GM20431 (cell line): ENCODE measurements around the gene SLC25A21.
"Not testable (repeated sequence)": the region's sequence is repeated elsewhere in the genome, so short reads cannot be mapped to it uniquely, and the experiment has no call there.

Experiments used
- in situ Hi-C: fragments of 300-500 bp; cut with MseI, MboI; formaldehyde crosslinking; loops from one replicate; pipeline ENCODE4 v1.15.0; 2020; ENCODE audit warnings: low sequenced_read_pairs; ENCODE audit not compliant: unreplicated experiment

Gene SLC25A21

DNA sequence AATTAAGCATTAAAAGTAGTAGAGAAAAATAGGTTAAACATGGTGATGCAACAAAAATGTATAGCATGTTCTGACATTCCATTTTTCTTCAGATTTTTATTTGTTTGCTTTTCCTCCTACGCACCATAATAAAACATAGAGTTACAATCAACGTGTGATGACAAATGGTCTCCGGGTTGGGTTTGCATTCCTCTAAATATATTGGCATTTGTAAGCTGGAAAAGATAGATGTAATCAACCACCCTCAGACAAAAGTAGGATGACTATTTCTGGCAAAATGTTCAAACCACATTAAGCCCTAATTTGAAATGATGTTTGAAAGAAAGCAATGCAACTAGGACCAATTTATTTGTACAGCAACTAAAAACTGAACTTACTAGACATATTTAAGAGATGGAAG, 58.4 kb downstream of the SLC25A21 start:
- in situ Hi-C loops, result no loop called here

DNA sequence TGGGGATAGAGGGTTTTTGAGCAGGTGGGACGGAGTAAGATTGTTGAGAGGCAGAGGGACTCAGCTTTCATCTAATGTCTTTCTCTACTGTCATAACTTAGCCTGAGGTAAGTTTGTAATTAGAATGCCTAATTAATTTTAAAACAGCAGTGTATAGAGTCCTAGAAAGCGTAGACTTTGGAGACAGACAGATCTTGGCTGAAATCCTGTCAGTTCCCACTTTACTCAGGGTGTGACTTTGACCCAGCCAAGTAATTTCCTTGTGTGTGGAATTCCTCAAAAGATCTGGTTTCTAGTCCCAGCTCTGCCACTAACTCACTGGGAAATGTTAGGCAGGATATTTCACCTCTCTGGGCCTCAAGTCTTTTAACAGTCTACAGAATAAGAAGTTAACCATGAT, 74.3 kb downstream of the SLC25A21 start:
- in situ Hi-C loops, result no loop called here

DNA sequence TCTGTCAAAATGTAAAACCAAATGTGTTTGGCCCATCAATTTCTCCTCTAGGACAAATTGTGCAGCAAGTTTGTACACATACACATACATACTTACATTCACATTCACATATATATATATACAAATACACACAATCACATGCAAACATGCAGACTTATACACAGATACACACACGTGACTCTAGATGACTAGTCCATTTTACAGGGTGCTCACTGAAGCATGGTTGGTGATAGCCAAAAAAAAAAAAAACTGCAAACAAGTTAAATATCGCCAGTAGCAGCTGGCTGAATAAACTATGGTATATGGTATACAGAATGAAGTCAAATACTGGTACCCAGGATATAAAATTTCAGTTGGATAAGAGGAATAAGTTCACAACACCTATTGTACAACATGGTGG, 77.9 kb downstream of the SLC25A21 start:
- in situ Hi-C loops, result no loop called here

DNA sequence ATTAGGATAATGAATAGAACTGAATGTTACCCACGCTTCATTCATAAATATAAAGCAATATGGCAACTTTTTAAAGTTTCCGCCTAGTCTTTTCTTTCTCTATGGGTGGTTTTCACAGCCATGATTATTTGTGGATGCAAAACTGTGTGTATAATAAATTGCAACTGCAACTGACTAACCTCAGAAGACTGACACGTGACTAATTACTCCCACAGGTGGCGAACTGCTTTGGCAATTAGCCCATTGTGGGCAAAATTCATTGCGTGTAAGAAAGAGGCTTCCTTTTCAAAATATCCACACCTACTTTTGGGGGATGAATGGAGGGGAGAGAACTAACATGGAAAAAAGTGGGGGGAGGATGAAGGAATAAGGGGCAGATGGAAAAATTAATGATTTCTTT, 79.0 kb downstream of the SLC25A21 start:
- in situ Hi-C loops, result no loop called here

DNA sequence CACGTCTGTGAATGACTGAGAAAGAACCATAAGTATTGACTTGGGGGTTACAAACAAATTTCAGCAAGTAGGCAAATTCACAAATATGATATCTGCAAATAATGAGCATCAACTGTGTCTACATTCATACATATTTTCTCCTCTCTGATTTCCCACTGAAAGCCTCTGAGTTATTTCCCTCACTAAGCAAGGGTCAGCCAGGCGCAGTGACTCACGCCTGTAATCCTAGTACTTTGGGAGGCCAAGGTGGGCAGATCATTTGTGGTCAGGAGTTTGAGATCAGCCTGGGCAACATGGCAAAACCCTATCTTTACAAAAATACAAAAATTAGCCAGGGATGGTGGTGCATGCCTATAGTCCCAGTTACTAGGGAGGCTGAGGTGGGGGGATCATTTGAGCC, 80.8 kb downstream of the SLC25A21 start:
- in situ Hi-C loops, result no loop called here

DNA sequence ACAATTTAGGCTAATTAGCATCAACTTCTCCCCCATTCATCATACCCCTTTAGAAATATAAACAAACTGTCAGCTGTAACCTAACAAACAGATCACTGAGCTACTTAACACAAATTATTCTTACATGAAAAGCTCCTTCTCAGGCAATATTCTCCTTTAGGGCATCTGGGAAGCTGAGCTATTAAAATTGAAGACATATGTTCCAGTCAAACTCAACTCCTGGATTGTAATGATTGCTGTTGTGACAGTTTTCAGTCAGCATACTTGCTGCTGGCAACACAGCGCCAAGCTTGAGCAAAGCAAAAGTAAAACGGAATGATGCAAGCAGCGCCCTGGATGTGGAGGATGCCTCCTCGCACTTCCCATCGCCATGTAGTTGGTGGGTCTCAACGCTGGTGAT, 82.4 kb downstream of the SLC25A21 start:
- in situ Hi-C loops, result no loop called here

DNA sequence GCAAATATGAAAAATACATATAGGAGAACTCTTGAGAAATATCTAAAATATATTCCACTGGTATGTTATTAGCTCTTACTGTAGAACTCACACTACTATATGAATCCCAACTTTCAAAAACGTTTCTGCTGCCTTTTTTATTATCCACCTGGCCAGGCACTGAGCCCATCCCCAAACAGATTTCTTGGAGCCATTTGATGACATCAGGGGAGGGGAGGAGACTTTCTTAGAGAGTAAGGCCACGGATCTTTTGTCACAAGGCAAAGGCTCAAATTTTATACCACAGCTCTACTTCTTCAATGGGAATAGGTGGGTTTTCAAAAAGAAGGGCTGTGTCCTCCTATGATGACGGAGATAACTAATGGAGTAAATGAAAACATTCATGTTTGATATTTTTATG, 83.0 kb downstream of the SLC25A21 start:
- in situ Hi-C loops, result no loop called here

DNA sequence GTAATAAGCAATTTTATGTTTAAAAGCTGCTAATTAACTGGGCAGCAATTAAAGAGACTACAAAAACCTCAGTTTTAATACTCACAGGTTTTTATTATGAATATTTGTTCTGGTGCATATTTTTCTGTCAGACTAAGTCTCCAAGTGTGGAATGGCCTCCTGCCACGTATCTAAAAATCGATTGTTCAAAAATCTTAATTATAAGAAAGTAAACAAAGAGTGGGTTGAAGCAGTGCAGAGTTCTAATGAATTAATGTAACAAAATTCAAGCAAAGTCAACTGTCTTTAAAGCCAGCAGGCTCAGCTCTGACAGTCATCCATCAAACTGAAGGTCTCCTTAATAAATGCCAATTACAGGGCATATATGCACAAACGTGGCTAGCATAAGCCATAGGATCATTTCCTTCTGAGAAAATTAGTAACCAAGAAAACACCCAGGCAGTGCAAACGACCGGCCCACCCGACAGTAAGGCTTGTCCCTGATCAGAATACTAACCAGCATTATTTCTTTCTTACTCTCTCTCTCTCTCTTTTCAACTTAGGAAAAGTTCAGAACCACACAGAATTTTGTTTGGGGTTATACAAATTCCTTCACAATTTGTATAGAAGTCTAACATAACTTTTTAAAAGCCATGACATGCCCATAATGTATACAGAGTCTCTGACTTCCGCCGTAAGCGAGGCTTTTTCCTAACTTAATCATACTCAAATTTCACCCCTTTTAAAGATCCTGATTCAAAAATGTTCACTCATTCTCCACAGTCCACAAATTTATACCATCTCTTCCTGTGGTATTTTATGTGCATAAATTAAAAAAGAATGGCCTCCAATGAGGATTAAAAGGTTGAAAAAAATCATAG, 83.8 kb downstream of the SLC25A21 start:
- in situ Hi-C loops, result no loop called here

DNA sequence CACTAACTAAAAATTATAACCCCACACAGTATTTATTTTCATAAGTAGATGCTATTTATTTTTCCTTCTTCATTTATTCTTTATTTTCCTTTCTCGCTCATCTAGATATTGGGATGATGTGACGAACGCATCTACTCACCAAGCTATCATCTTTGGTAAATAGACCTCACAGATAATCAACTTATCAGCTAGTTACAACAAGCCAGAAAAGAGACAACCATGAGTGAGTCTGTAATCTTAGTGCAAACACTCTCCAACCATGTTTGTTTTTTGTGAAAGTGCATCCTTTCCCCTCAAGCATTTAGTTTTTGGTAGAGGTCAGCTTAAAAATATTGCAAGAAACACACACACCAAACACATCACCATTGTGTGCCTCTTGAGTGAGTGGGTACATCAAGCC, 84.9 kb downstream of the SLC25A21 start:
- in situ Hi-C loops, result no loop called here

DNA sequence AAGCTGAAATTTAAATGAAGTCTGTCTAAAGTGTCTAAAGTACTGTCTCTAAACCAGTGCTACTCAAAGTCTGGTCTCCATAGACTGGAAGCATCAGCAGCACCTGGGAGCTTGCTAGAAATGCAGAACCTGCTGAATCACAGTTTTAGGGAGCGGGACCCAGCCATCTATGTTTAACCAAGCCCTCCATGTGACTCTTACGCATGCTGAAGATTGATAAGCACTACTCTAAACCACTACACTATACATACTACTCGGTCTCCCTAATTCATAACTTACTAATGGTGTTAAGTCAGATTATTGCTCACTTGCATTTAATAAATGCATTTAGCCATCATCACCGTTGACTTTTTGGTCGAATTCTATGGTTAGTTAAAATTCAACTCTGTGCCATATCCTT, 88.8 kb downstream of the SLC25A21 start:
- in situ Hi-C loops, result no loop called here

DNA sequence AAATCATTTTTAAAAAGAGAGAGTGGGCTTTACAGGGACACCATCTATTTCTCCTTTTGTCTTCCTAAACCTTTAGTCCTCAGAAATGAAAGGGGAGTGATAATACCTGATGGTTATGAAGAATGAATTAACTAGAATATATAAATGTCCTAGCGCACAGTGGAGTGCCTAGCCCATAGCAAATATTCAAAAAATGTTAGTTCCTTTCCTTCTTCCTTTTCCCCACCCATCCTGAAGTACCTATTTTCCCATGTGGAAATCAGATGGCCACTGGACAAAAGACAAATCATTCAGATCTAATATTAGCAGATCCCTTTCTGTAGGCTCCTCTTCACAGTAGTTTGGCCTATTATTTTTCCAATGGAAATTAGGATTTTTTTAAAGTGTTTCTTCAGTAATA, 90.0 kb downstream of the SLC25A21 start:
- in situ Hi-C loops, result no loop called here

DNA sequence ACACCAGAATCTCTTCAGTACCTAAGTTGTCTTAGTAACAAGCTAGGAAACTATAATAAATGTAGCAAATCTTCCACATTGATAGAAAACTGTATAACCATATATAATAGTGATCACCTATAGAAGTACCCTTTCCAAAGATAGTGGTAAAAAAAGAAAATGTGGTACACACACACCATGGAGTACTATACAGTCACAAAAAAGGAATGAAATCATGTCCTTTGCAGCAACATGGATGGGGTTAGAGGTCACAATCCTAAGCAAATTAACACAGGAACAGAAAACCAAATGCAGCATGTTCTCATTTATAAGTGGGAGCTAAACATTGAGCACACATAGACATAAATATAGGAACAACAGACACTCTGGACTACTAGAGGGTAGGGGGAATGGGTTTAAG, 90.5 kb downstream of the SLC25A21 start:
- in situ Hi-C loops, result no loop called here

DNA sequence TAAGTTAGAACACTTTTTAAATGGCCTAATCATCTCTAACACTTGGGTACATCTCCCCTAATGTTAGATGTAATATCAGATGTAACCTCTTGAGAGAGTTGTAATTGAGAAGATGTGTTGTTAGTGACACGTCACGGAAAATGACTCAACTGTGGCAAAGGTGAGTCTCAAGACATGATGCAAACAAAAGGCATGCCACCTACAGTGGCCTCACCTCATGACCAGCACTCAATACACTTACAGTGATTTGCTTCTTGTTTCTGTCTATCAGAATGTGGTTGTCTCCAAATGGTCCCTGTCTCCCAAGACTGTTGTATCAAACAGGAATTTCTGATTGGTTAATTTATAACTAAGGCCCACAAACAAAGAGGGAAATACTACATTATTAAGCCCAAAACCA, 91.2 kb downstream of the SLC25A21 start:
- in situ Hi-C loops, result no loop called here

DNA sequence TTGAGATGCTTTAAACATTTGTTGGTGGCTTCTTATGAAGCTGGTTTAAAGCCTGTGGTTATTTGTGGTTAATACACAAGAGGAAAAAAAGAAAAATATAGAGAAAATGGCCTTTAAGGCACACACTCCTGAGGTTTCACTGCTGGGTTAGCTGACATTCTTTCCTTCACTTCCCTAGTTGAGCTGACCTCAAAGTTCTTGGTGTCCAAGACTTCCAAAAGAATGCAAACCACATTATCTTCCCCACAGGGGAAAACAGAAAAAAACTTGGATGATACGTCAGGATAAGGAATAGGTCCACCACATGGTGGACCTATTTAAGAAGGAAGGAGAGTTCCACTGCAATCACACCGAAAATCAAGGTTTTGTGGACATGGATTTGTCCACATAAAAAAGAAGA, 94.3 kb downstream of the SLC25A21 start:
- in situ Hi-C loops, result no loop called here

DNA sequence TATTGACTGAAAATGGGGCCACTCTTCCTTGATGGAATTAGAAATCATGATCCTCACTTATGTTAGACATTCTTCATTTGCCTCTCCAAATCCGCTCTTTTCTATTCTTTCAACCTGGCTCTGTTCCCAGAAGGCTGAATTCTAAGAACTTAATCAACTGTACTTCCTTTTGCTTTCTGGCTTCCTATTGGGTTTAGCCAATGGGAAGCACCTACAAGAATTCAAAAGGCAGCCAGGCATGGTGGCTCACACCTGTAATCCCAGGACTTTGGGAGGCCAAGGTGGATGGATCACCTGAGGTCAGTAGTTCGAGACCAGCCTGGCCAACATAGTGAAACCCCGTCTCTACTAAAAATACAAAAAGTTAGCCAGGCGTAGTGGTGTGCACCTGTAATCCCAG, 98.1 kb downstream of the SLC25A21 start:
- in situ Hi-C loops, result not testable (repeated sequence)

DNA sequence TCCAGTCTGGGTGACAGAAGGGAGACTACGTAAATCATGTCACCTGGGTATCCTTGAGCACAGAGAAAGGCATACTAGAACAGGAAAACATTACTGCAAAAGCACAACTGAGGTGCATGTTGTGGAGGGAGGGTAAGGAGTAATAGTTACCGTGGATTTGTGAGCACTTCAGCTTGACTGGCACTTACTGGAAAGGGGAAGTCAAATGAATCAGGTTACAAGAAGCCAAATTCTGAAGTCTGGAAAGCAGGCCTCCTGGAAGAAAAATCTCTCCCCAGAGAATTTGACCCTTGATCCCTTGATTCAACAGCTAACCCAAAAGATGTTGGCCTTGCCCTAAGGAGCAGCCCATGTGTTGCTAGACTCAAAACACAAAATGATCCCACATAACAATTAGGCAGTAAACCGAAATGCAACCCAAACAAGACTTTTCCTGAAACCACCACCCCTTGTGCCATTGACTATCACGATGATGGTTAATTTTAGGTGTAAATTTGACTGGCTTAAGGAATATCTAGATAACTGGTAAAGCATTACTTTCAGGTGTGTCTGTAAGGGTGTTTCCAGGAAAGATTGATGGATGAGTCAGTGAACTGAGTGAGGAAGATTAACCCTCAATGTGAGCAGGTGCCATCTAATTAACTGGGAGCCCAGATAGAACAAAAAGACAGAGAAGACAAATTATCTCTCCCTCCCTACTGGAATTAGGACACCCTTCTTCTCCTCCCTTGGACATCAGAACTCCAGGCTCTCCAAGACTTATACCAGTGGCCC, 108.8 kb downstream of the SLC25A21 start:
- in situ Hi-C loops, result no loop called here

DNA sequence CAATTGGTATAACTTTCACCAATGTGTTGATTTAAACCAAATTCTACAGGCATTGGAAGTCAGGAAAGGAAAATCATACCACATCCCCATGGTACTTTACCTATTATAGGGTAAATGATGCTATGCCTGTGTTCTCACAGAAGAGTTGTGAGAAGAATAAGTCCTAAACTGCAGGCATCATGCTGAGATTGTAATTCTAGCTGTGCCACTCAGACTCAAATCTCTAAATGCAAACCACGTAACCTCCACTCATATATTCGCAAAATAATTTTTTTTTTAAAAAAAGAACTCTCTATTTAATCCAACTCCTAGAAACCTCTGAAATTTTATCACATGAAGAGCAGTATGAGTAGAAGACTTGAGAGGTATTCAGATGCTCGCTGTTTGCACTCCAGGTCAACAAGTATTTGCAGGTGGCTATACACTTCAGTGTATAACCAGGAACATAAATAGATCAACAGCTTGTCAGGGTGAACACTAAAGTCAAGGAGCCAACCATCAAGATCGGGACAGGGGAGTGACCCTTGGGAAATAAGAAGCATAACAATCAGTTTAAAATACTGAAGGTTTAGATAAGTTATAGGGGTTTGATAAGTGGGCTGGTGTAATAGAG, 110.1 kb downstream of the SLC25A21 start:
- in situ Hi-C loops, result no loop called here

DNA sequence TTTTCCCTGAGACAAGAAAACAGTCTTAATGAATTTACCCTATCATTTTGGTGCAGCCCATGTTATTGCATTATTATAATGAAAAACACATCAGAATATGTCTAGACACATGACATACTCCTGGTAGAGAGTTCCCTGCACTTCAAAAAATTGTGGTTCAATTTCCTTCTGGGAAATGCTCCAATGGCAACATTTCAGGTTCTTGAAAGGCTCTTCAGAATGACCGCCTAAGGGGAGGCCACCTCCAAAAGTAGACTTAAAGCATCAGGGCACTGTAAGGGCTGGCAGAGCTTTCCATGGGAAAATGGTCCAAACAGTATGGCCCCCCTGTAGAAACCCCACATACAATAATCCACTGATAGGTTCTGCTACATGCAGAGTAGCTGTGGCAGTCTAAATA, 110.7 kb downstream of the SLC25A21 start:
- in situ Hi-C loops, result no loop called here

DNA sequence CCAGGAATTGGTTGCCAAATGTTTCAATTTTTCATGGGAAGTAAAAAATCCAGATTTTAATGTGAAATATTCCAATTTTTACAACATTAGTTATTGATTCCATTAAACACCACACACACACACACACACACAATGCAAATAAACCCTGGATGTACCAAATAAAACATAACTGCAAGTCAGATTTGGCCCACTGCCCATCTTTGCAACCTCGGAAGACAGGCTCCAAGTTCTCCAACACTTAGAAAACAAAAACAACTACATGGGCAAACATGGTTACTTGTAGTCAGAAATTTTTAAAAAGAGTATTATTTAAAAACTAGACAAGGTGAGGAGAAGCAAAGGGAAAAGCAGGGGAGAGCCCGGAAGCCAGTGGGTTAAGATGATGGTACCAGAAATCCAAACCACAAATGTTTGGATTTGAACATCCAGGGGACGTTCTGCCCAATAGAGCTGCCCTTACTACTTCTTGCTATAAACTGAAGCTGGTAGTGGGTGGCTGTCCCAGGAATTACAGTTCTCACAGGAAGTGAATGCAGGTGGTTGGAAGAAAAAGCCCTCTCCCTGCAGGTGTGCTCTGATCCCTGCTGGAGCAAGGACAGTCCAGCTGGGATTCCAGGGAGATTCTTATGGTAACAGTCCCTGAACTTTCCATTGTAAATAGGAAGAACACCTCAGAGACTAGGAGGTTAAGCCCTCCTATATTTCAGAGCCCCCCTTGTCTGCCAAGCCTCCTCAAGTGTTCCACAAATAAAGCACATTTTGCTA, 111.7 kb downstream of the SLC25A21 start:
- in situ Hi-C loops, result no loop called here

DNA sequence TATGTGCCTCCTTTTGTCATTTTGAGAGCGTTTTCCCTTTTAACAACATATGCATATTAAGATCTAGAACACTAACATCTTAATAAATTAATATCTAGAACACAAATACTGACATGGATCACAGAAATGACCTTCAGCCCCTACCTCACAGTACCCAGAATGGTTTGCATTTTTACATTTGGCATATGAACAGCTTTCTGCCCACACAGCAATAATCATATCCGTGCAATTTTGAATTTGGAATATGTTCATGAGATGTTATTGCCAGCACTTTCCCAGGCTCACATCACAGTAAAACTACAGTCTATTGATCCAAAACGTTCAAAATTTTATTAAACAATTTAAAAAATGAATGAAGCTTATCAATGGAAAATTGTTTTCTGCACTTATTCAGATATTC, 114.6 kb downstream of the SLC25A21 start:
- in situ Hi-C loops, result no loop called here
